HS-5 (cell line): ENCODE measurements around the gene PIK3CA.

ENCODE experiments used
- DNase-seq: peaks from one replicate; pipeline ENCODE4 v3.0.0-alpha.2; 2012; ENCODE audit warnings: low read depth

PIK3CA gene

DNA sequence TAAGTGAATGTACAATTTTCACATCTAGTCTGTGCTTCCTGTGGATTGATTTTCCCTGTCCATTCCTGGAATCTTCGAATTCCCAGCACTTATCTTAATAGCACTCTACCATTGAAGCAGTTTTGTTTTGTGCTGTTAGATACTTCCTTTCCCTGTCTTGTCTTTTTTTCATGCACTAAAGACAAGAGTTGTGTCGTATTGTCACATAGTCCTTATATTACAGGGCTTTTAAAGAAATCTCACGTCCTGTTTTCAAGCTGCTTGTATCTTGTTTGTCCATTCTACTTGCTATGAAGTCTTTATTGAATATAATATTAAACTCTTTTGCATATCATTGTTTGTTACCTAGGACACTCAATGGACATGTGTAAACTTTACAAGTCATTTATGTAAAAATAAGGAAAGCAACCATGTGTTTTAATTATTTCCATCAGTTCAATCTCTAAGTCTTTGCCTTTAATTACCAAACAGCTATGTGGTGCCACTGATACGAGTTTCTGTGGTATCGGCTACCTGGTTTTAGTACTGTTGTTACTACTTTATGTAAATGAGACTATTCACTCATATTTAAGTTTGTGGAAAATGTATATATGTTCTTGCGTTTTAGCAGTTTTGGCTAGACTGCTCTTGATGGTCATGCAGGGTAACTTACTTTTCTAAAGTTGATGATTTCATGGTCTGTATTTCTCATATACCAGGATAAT is 10.3 kb downstream of the PIK3CA start:
- DNase-seq, result no peak

DNA sequence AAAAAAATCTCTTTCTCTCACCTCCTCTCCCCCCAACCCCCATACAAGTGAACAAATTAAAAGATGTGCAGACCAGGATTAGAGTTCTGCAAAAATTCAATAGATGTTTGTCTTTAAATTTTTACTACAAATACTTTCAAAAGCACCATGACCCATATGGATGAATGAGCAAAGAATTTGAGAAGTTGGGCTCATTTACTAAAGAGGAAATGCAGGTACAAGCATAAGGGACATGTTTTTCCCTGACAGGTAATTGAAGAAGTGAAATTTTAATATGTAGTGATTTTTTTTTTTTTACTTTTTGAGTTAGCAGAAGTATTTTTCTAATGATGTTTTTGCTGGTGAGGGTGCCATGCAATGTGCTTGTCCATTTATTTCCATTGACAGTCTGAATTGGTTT is 15.3 kb downstream of the PIK3CA start:
- no peak for DNase-seq

DNA sequence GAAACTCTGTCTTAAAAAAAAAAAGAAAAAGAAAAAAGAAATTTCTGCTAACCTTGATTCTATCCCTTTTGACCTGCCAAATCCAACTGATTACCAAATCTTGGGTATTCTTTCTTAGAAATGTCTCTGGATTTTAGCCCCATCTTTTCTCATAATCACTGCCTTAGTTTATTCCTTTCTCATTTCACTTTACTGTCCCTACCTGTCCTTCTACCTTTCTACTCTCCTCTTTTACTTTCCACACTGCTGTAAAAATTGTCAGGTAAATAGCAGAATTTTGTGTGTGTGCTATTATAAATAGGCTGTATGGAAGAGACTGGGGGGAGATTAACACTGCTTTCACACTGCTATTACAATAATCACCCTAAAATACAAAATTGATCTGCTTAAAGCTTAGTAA is 16.7 kb downstream of the PIK3CA start:
- no peak for DNase-seq

DNA sequence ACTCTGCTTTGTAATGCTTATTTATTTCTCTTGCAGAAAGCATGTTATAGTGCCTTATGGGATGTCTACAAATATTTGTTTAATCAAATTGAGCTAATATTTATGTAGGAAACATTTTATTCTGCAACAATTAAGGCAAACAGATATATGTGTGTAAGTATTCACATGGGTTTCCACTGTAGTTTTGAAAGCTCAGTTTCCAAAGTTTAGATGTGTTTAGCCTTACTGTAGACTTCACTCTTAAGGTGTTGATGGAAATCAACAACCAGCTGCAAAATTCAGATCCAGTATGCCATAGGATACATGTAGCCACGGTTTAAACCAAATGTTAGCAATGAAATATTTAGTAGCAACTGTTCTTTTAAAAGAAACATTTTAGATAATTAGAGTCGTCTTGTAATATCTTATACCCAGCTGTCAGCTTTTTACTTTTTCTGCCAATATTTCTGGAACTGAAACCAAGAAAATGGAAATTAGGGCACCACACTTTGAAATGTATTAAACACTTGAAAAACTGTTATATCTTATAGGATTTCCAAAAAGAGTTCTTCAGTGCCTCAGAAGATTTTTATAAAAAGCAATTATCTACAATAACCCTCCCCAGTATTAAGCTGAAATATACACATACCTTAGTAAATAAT is 18.5 kb downstream of the PIK3CA start:
- DNase-seq, result no peak

DNA sequence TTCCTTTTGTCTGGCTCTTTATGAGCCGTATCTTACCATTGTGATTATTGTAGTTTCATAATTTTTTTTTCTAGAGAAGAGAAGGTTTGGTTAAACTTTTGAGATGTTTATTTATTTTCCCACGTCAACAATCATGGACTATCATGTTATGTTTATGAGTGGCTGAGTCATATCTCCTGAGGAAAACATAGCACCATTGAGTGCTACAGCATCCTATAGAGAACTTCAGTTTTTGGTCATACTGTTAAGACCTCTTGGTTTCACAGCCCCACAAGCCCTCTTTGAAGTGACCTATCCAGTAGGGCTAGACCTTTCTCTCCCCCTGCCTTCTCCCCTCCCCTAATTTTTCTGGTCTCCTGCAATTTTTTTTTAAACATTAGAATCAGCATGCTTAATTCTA is 20.8 kb downstream of the PIK3CA start:
- DNase-seq, result no peak

DNA sequence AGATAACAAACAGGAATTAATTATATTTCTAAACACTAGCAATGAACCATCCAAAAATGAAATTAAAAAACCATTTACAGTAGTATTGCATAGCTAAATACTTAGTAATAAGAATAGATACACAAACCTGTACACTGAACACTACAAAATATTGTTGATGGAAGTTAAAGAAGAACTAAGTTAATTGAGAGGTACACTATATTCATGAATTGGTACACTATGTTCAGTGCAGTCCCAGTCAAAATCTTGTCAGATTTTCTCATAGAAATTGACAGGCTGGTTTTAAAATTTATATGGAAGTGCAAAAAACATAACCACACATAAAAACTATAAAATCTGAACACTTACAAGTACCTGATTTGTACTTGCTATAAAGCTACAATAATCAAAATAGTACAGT is 24.4 kb downstream of the PIK3CA start:
- DNase-seq, result no peak

DNA sequence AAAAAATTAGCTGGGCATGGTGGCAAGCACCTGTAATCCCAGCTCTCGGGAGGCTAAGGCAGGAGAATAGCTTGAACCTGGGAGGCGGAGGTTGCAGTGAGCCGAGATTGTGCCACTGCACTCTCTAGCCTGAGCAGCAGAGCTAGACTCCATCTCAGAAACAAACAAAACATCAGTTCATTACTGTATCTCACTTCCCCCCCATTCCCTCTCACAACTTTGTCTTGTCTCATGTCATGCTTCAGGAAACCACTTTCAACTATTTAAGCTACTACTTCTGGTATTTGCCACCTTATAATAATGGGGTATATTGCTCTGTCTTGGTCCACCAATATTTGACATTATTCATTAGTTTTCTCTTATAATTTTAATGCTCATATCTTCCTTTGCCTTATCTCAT is 26.2 kb downstream of the PIK3CA start:
- DNase-seq, result no peak

DNA sequence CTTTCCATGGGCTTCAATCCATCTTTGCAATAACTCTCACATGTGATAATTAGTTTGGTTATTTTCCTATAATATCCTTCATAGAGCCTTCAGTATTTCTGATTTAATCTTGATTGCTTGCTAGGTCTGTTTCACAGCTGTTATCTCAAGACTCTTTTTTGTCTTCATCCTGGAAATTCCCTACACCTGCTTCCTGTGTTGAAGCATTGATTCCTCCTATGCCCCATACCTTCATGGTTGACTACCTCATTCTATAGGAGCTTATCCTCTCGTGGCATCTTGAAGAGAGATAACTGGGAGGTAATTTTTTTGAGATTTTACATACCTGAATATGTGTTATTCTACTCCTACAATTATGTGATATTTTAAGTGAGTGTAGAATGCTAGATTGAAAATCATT is 26.7 kb downstream of the PIK3CA start:
- DNase-seq, result no peak

DNA sequence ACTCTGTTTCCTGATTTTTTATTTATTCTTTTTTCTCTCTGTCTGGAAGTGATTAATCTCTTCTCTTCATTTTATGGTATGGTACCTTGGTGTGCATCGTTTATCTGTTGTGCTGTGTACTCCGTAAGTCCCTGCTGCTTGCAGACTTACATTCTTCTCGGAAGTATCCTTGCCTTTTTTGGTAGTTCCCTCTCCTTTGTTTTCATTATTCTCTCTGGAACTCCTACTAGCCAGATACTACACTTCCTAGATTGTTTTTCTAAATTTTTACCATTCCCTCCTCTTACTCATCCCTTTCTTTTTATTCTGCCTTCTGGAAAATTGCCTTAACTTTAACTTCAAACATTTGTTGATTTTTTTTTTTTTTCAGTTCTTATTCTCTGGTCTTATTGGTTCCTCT is 27.2 kb downstream of the PIK3CA start:
- DNase-seq, result no peak

DNA sequence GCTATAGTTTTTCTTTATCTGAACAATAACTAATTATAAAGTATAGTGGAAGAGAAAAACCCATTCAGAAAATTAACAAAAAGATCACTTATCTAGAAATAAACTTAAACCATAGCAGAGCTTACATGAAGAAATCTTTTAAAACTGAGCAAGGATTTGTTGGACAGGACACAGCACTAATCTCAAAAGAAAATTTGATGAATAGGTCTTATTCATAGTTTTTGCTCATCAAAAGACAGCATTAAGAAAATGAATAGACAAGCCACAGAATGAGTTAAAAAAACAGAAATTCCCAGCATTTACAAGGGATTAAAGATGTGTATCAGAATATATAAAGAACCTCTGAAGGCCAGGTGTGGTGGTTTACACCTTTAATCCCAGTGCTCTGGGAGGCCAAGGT is 29.5 kb downstream of the PIK3CA start:
- no peak for DNase-seq

DNA sequence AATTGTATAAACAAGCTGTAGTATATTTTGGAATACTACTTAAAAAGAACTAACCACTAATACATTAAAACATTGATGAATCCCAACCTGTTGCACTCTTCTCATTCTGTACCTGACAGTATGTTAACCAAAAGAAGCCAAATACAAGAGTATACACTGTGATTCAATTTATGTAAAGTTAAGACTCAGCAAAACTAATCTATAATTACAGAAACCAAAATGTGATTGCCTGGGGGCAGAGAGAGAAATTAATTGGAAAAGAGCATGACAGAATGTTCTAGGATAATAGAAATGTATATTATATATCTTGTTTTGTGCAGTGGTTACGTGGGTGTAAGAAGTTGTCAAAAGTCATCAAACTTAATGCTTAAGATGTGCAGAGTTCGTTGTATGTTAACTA is 31.1 kb downstream of the PIK3CA start:
- DNase-seq, result no peak

DNA sequence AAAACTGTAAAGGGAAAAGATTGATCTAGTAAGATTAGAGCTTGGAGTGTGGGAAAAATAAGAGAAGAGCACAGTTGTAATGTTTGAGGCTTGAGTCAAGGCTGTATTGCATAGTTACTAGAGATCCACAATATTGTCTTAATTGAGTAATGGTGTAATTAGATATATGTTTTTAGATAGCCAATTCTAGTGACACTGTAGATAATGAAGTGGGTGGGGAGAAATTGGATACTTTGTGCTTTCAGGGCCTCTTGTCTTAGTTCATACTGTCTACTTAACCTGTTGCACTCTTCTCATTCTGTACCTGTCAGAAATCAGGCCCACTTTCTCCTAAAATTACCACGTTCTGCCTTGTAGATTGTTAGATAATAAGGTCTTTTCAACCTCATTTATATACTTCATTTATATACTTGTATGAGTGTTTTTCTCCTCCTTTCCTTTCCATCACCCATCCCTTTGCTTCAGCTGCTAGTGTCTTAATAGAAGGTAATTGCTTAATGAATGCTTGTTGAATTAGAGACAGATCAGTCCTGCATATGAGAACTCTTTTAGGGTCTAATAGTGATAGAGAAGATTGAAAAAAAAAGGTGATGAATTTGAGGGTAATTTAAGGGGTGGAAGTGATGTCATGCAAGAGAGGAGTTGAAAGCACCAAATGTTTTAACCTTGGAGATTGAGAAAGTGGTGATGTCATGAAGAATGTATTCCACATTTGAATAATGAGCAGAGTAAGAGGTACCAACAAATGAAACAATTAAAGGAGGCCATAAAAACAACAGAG is 32.0 kb downstream of the PIK3CA start:
- no peak for DNase-seq

DNA sequence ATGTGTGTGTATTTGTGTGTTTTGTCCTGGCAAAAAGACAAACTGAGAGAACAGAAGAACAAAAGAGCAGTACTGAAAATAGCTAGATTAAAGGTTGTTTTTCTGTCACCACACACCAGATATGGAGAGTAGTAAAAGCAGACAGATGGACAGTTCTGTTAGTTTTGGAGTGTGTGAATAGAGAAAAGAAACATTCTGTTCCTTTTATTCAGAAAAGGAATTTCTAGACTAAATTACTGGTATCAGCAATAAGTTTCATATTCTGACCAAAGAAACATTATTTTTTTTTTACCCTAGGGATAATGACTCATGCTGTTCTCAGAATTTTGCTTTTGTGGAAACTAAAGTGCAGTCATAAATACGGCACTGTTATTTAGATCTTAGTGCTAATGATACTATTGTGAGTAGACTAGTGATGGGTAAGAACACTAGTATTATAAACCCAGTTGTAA is 32.9 kb downstream of the PIK3CA start:
- DNase-seq, result peak; percentile 35

DNA sequence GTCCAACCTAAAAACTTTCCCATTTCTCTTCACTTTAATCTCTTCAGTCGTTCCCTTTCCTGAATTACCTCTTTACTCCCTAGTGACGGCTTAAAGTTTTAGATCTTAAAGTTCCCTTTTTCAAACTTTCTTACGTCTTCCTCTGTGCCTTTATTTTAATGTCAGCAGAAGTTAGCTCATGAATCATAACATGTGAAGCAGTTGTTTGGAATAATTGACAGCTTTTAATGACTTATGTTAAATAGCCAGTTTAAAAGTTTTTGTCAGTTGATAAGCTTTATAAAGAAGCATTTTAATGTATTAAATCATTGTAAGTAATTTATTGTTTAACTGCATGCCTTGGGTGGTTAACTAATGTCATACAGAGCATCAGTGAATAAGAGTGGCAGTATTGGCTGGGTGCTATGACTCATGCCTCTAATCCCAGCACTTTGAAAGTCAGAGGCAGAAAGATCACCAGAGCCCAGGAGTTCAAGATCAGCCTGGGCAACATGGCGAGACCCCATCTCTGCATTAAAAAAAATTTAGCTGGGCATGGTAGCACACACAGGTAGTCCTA is 33.9 kb downstream of the PIK3CA start:
- DNase-seq, result no peak

DNA sequence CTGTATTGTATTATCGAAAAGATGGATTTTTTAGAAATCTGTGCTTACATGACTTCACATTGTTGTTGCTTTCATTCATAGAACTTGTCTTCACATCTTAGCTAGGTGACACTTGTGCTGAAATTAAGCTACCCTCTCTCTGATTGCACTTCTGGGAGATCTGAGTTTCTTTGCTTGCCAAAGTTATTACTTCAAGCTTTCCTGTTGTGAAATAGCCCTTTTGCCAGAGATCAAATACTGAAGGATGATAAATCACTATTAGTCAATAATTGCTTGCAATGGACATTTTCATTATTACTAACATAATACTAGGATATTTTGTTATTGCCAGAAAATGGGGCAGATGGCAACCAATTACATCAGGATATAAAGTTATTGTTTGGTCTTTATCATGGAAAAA is 34.7 kb downstream of the PIK3CA start:
- no peak for DNase-seq

DNA sequence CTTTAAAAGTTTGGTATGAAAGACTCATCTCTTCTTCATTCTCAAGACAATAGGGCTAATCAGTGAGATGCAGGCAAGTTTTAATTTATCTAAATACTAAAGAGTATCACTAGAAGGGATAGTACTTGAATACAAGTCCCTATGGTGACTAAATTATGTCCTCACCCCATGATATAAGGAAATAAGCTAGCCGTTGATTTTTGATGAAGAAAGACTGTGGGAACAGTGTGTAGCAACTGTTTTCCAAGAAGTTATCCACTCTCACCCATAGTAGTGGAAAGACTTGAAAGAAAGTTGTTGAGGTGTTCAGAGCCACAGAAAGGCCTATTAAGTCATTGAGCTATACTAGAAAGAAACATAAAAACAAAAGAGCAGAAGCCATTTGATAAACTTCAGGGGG is 36.7 kb downstream of the PIK3CA start:
- no peak for DNase-seq

DNA sequence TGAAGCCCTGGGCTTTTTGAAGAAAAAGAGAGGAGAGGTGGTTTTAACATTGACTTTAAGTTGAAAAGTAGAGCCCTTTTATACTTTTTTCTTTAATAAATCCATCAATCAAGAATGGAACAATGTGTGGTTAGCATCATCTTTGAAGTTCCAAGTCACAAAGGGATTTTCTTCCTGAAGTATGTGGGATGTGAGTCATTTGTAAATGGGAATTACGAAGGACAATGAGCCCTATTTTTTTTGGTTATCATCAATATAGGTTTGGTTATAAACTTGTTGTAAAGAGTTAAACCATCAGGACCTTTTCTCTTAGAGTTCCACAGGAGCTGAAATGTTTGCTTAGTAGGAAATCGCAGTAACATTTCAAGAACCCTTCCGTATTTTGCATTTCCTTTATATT is 38.3 kb downstream of the PIK3CA start:
- DNase-seq, result no peak

DNA sequence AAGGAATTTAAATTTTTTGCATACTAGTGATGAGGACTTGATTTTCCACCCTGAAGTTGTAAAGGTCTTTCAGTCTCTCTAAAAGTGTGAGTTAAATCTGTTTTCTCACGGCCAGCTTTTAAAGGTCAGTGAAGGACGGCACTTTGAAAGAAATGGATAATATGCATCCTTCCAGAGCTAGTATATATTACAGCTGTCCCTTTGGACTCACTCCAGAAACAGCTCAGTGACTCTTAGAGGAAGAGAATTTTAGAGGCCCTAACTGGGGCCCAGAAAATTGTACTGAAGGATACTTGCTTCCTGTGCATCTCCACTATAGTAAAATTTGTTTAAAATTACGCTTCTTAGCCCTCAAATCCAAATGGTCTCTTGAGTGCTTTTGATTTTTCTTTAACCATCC is 41.6 kb downstream of the PIK3CA start:
- DNase-seq, result no peak

DNA sequence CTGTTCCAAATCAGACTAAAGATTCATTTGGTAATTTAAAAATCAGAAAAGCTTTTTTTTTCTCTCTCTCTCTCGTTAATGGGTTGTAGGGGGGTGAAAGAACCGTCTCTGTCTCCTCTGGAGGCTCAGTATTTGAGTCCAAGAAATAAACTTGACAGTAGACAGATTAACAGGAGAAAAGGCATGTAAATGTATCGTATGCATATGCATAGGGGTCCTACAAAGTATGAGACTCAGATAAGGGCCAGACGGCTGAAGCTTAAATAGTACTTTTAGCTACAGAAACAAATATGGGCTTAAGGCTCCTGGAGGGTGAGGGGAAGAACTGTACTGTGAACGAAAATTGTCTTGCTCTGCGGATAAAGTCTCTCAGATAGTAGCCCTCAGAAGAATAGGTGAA is 42.4 kb downstream of the PIK3CA start:
- no peak for DNase-seq

DNA sequence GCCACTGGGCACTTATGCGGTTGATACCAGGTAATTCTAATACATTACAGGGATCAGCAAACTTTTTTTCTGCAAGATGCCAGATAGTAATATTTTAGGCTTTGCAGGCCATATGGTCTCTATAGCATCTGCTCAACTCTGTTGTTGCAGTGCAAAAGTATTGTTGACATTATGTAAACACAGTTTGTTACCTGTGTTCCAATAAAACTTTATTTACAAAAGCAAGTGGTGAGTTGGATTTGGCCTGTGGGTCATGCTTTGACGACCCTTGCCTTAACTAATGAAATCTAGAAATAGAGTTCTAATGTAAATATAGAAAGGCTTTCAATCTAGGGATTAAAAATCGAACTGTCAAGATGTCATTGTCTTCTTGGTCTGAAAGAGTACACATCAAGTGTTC is 44.4 kb downstream of the PIK3CA start:
- DNase-seq, result no peak

DNA sequence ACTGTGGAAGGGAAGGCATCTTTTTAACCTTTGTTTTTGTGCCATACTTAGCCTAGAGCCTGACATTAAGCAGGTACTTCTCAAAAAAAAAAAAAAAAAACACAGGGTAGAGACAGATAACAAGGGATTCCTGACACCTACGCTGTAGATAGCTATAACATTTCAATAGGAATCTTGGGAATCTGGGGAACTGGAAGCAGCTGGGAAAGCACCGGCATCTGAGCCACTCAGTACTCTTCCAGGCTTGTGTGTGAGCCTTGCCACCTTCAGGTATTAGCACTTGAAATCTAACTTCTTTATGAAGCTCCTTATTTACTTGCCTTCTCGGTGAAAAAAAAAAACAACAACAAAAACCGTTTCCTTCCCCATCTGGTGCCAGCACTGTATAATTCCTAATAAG is 46.8 kb downstream of the PIK3CA start:
- DNase-seq, result no peak

DNA sequence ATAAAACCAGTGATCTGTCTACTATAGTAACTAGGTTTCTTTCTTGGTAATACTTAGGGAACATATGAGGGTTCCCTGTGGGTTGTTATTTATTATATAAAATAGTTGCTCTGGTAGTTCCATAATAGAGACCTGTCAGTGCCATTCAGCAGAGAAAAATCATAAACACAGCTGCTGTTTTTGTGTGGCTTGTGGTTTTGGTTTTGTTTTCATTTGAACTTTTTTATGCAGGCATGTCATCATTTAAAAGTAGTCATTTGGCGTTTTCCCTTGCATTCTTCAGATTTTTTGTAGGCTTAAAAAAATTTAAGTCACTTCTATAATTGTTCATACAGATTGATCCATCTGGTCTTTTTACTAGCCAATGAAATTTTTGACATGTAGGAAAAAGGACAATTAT is 47.9 kb downstream of the PIK3CA start:
- DNase-seq, result peak; percentile 63

DNA sequence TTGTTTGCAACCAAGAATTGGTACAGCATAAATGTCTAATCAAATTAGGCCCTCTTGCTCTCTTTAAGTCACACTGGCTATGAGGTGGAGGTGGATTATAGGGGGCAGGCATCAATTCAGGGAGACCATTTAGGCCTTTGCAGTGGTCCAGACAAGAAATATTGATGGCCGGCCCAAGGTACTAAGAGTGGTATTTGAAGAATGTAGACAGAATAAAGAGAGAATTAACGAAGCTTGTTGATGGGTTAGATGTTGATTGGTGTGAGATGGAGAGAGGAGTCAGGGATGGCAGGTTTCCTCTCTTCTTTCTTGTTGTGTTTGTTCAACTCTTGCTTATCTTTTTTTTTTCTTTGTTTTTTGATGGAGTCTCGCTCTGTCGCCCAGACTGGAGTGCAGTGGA is 48.5 kb downstream of the PIK3CA start:
- DNase-seq, result no peak
